Psoas muscle (tissue), 8 donors: ENCODE results near the gene C15orf61. TPM values are rescaled to one million over a fixed set of nuclear protein-coding genes. Genes with fewer than 3 reads are reported as not detected.

ENCODE experiments used
- ATAC-seq, 4 donors: fragments of 200-7000 bp; cut with Tn5 transposase; one replicate each; pipeline ENCODE4 v1.9.1; 2020; ENCODE audit warnings: moderate library complexity in 3 of 4, mild to moderate bottlenecking in 2 of 4
- DNase-seq, 2 donors: peaks; one replicate each; pipeline ENCODE4 v3.0.0-alpha.2; 2020
- H3K27ac ChIP-seq: fragments of 200-600 bp; one replicate; pipeline ENCODE4 v1.8.0; 2022
- H3K27me3 ChIP-seq, 3 donors: fragments of 200-600 bp in 1 of 3; one replicate each; pipeline versions ENCODE4 v1.6.1 to v1.8.0; 2013 to 2022; ENCODE audit warnings: low read length in 2 of 3, mild to moderate bottlenecking in 2 of 3, moderate library complexity in 1 of 3; ENCODE audit not compliant: insufficient read depth in 3 of 3
- H3K36me3 ChIP-seq, 2 donors: fragments of 200-600 bp in 1 of 2; one replicate each; pipeline versions ENCODE4 v1.6.1 to v1.8.0; 2013 to 2022; ENCODE audit warnings: low read depth in 1 of 2, mild to moderate bottlenecking in 1 of 2, moderate library complexity in 1 of 2; ENCODE audit not compliant: insufficient read depth in 1 of 2
- H3K4me1 ChIP-seq: fragments of 200-600 bp; one replicate; pipeline ENCODE4 v1.8.0; 2022
- H3K4me3 ChIP-seq: fragments of 200-600 bp; one replicate; pipeline ENCODE4 v1.8.0; 2022; ENCODE audit warnings: mild to moderate bottlenecking
- H3K9me3 ChIP-seq: fragments of 200-600 bp; one replicate; pipeline ENCODE4 v1.8.0; 2022
- CTCF ChIP-seq: fragments of 200-600 bp; IDR thresholded peaks from one replicate; pipeline ENCODE4 v1.8.0; 2022; ENCODE audit warnings: antibody characterized with exemption
- WGBS, 3 donors: extraction: QIAGEN DNeasy Blood & Tissue Kit; methylation state at CpG; one replicate each; pipeline versions ENCODE4 v1.1.6 to v1.1.7; 2013; 5-methylcytosine and 5-hydroxymethylcytosine counted together
- intact Hi-C, 2 donors: fragments of 100-400 bp; cut with DNase I; formaldehyde crosslinking; loops; one replicate each; pipeline versions ENCODE4 v1.11.0 to v1.14.2; 2022
- polyA plus RNA-seq, 3 donors: library from polyadenylated mRNA; stranded (reverse); fragments of 200-250 nt; gene quantifications; one replicate each; pipeline ENCODE4 v1.2.3, GENCODE V29; 2013
- total RNA-seq, 4 donors: library from RNA; stranded (reverse); fragmentation: NEBNext Ultra II Directional in 2 of 4; extraction: Animal tissue kit (Norgen Biotek cat#: 25700) in 2 of 4; gene quantifications; one replicate each; pipeline versions ENCODE4 v1.2.1 to v1.2.4, GENCODE V29; 2021 to 2023
- donor health status: healthy with polysubstance abuse.
- donor health status: DM: no; HTN: no; CAD: no; lungs with moderate emphysema.
- donor health status: Bipolar disorder and iron deficiency.
- donor health status: healthy.
- donor health status: DM: yes; HTN: yes; CAD: no.
- donor health status: DM: no; HTN: no; CAD: no.
- donor health status: DM: no; HTN: no; CAD: no.
- donor health status: DM: yes; HTN: yes; CAD: no.

C15orf61 gene
- total and polyA plus RNA-seq, 7 donors: 6.9 to 20.9 (median 11.2) TPM

- TF ChIP-seq CTCF: no peak
- WGBS, 3 donors: 93 to 95% (median 93%) methylated on average over 3 of the region's 3 CpGs
- H3K27ac ChIP-seq: no peak overlapping the region
- DNase-seq: no peak
- H3K9me3 ChIP-seq: no peaks in the 10 kb centered on the region
- no peaks in the 10 kb centered on the region for H3K4me1 ChIP-seq
- intact Hi-C loops: no loop called here
- no peak overlapping the region for H3K4me3 ChIP-seq
- no peak for ATAC-seq
- peaks cover 4 to 78% of the 10 kb centered on the region in 2 donors for H3K36me3 ChIP-seq
- no peaks in the 10 kb centered on the region for H3K27me3 ChIP-seq
These were observed 9.3 kb upstream of the C15orf61 start for GRCh38 chr15:67511606-67512005.

- Histone ChIP-seq H3K9me3 (no peaks in the 10 kb centered on the region), H3K4me1 (no peaks in the 10 kb centered on the region), H3K36me3 (peaks cover 4 to 84% of the 10 kb centered on the region in 2 donors), H3K4me3 (no peak overlapping the region), H3K27me3 (no peaks in the 10 kb centered on the region), H3K27ac (no peak overlapping the region)
- WGBS, 3 donors: 44 to 54% (median 46%) methylated on average over 3 of the region's 3 CpGs
- ATAC-seq (no peak), DNase-seq (no peak)
- intact Hi-C loops: no loop called here
- TF ChIP-seq CTCF: no peak
These were observed 8.8 kb upstream of the C15orf61 start for GRCh38 chr15:67512140-67512539.

- TF ChIP-seq CTCF: no peak
- DNase-seq (no peak), ATAC-seq (no peak)
- no peaks in the 10 kb centered on the region for H3K4me1 ChIP-seq
- no peak overlapping the region for H3K27ac ChIP-seq
- intact Hi-C loops: no loop called here
- H3K36me3 ChIP-seq: peaks cover 4 to 93% of the 10 kb centered on the region in 2 donors
- H3K4me3 ChIP-seq: no peak overlapping the region
- no peaks in the 10 kb centered on the region for H3K9me3 ChIP-seq
- no peaks in the 10 kb centered on the region for H3K27me3 ChIP-seq
- WGBS, 3 donors: 73 to 83% (median 80%) methylated on average over 9 of the region's 9 CpGs
These were observed 7.8 kb upstream of the C15orf61 start for GRCh38 chr15:67512933-67513714.

- no peaks in the 10 kb centered on the region for H3K9me3 ChIP-seq
- no peaks in the 10 kb centered on the region for H3K27me3 ChIP-seq
- H3K27ac ChIP-seq: no peak overlapping the region
- 97 to 100% (median 98%) methylated on average over 3 of the region's 3 CpGs for WGBS, 3 donors
- peaks cover 4 to 78% of the 10 kb centered on the region in 2 donors for H3K36me3 ChIP-seq
- intact Hi-C loops: no loop called here
- ATAC-seq (no peak), DNase-seq (no peak)
- H3K4me1 ChIP-seq: no peaks in the 10 kb centered on the region
- TF ChIP-seq CTCF: no peak
- no peak overlapping the region for H3K4me3 ChIP-seq
These were observed 5.8 kb upstream of the C15orf61 start for GRCh38 chr15:67515090-67515489.

- Histone ChIP-seq H3K4me3 (no peak overlapping the region), H3K27me3 (no peaks in the 10 kb centered on the region), H3K36me3 (peaks cover 4 to 74% of the 10 kb centered on the region in 2 donors), H3K4me1 (no peaks in the 10 kb centered on the region), H3K27ac (no peak overlapping the region), H3K9me3 (no peaks in the 10 kb centered on the region)
- intact Hi-C loops: no loop called here
- DNase-seq (no peak), ATAC-seq (no peak)
- WGBS, 3 donors: 96 to 100% (median 97%) methylated on average over 2 of the region's 2 CpGs
- no peak for TF ChIP-seq CTCF
These were observed 5.4 kb upstream of the C15orf61 start for GRCh38 chr15:67515557-67515956.
